KG1 (cell line): ENCODE measurements around the gene PYROXD2.

Source experiments
- DNase-seq: peaks from one replicate; lab custom pipeline; 2025; lab: John Stamatoyannopoulos, UW

The PYROXD2 gene

GRCh38 chr10:98414578-98414931 is 427 bp downstream of the PYROXD2 start:
- no peak for DNase-seq

GRCh38 chr10:98411768-98412167 is 3.2 kb downstream of the PYROXD2 start:
- DNase-seq = no peak

- DNase-seq = no peak
Observed at GRCh38 chr10:98411166-98411565, 3.8 kb downstream of the PYROXD2 start.

GRCh38 chr10:98410759-98411158 is 4.2 kb downstream of the PYROXD2 start:
- no peak for DNase-seq

- DNase-seq = no peak
Observed at GRCh38 chr10:98410135-98410743, 4.7 kb downstream of the PYROXD2 start.

- DNase-seq = no peak
Observed at GRCh38 chr10:98408799-98409198, 6.2 kb downstream of the PYROXD2 start.

GRCh38 chr10:98407744-98408241 is 7.2 kb downstream of the PYROXD2 start:
- DNase-seq = no peak

GRCh38 chr10:98407017-98407743 is 7.8 kb downstream of the PYROXD2 start:
- DNase-seq = no peak

- DNase-seq = no peak
Observed at GRCh38 chr10:98405422-98405821, 9.6 kb downstream of the PYROXD2 start.

- no peak for DNase-seq
Observed at GRCh38 chr10:98404571-98405359, 10.2 kb downstream of the PYROXD2 start.

GRCh38 chr10:98403812-98404504 is 11.0 kb downstream of the PYROXD2 start:
- no peak for DNase-seq

- DNase-seq = no peak
Observed at GRCh38 chr10:98402931-98403718, 11.9 kb downstream of the PYROXD2 start.

- no peak for DNase-seq
Observed at GRCh38 chr10:98402478-98402877, 12.5 kb downstream of the PYROXD2 start.

GRCh38 chr10:98400482-98400881 is 14.5 kb downstream of the PYROXD2 start:
- DNase-seq = no peak

GRCh38 chr10:98399784-98400183 is 15.2 kb downstream of the PYROXD2 start:
- no peak for DNase-seq

GRCh38 chr10:98397089-98397600 is 17.8 kb downstream of the PYROXD2 start:
- DNase-seq = no peak

GRCh38 chr10:98396096-98397063 is 18.6 kb downstream of the PYROXD2 start:
- DNase-seq = no peak

- no peak for DNase-seq
Observed at GRCh38 chr10:98394851-98395440, 20.0 kb downstream of the PYROXD2 start.

GRCh38 chr10:98391578-98391991 is 23.4 kb downstream of the PYROXD2 start:
- no peak for DNase-seq

GRCh38 chr10:98391065-98391464 is 23.9 kb downstream of the PYROXD2 start:
- DNase-seq = no peak
